NCI-H510A treated with DMSO at 0.1 percent for 48 hours (cell line): Measurements from ENCODE around the gene SHISAL1.

Experiments used
- DNase-seq: peaks from one replicate; lab custom pipeline; 2025; lab: John Stamatoyannopoulos, UW

Gene SHISAL1

GRCh38 chr22:44342347-44342956 lies 29.7 kb upstream of the SHISAL1 start:
- no peak for DNase-seq

GRCh38 chr22:44341431-44342346 lies 28.9 kb upstream of the SHISAL1 start:
- DNase-seq, result no peak

- DNase-seq, result peak; percentile 19
Measured at GRCh38 chr22:44340271-44341239, 27.8 kb upstream of the SHISAL1 start.

GRCh38 chr22:44338906-44339305 lies 26.2 kb upstream of the SHISAL1 start:
- peak; percentile 49 for DNase-seq

- no peak for DNase-seq
Measured at GRCh38 chr22:44338177-44338810, 25.5 kb upstream of the SHISAL1 start.

GRCh38 chr22:44337678-44338004 lies 24.9 kb upstream of the SHISAL1 start:
- peak; percentile 63 for DNase-seq

- DNase-seq, result peak; percentile 69
Measured at GRCh38 chr22:44336962-44337677, 24.4 kb upstream of the SHISAL1 start.

GRCh38 chr22:44335903-44336803 lies 23.4 kb upstream of the SHISAL1 start:
- DNase-seq, result no peak

- no peak for DNase-seq
Measured at GRCh38 chr22:44335066-44335839, 22.5 kb upstream of the SHISAL1 start.

- DNase-seq, result no peak
Measured at GRCh38 chr22:44333847-44334635, 21.3 kb upstream of the SHISAL1 start.

GRCh38 chr22:44332946-44333345 lies 20.2 kb upstream of the SHISAL1 start:
- no peak for DNase-seq

GRCh38 chr22:44331881-44332714 lies 19.3 kb upstream of the SHISAL1 start:
- DNase-seq, result no peak

- DNase-seq, result no peak
Measured at GRCh38 chr22:44330744-44331660, 18.3 kb upstream of the SHISAL1 start.

GRCh38 chr22:44330188-44330743 lies 17.5 kb upstream of the SHISAL1 start:
- DNase-seq, result no peak

- DNase-seq, result no peak
Measured at GRCh38 chr22:44329179-44329796, 16.5 kb upstream of the SHISAL1 start.

- no peak for DNase-seq
Measured at GRCh38 chr22:44328762-44329161, 16.0 kb upstream of the SHISAL1 start.
